Mononuclear cell (primary cell): ENCODE measurements around the gene ANKRD23. TPM values are rescaled to one million over a fixed set of nuclear protein-coding genes. Genes with fewer than 3 reads are reported as not detected.

Experiments used
- H3K27me3 ChIP-seq: 2 replicates; pipeline ENCODE4 v1.6.0; 2011; ENCODE audit warnings: low read length, control low read depth; ENCODE audit not compliant: insufficient read depth
- H3K4me1 ChIP-seq: 2 replicates; pipeline ENCODE4 v1.5.1; 2011; ENCODE audit warnings: mild to moderate bottlenecking, low read length, control low read depth; ENCODE audit not compliant: insufficient read depth
- H3K4me3 ChIP-seq: 2 replicates; pipeline ENCODE4 v1.5.1; 2011; ENCODE audit warnings: mild to moderate bottlenecking, low read length, moderate library complexity
- H3K9me3 ChIP-seq: 2 replicates; pipeline ENCODE4 v1.5.1; 2011; ENCODE audit warnings: low read depth, mild to moderate bottlenecking, control low read depth, low read length
- total RNA-seq: library from RNA; depleted of rRNA; stranded (reverse); fragments of >200 nt; gene quantifications from one replicate; pipeline ENCODE4 v1.2.3, GENCODE V29; 2012

ANKRD23 gene
- total RNA-seq, 1 donor: 2.2 TPM

- Histone ChIP-seq H3K4me3 (no peak overlapping the region), H3K27me3 (no peaks in the 10 kb centered on the region), H3K9me3 (no peaks in the 10 kb centered on the region), H3K4me1 (peaks cover 45% of the 10 kb centered on the region)
Observed at GRCh38 chr2:96860065-96861029, 16.5 kb upstream of the ANKRD23 start.

GRCh38 chr2:96859681-96860064, 15.9 kb upstream of the ANKRD23 start:
- Histone ChIP-seq H3K27me3 (no peaks in the 10 kb centered on the region), H3K9me3 (no peaks in the 10 kb centered on the region), H3K4me3 (no peak overlapping the region), H3K4me1 (peaks cover 44% of the 10 kb centered on the region)

- peaks cover 44% of the 10 kb centered on the region for H3K4me1 ChIP-seq
- H3K27me3 ChIP-seq: no peaks in the 10 kb centered on the region
- H3K4me3 ChIP-seq: no peak overlapping the region
- no peaks in the 10 kb centered on the region for H3K9me3 ChIP-seq
Observed at GRCh38 chr2:96859099-96859649, 15.4 kb upstream of the ANKRD23 start.

- no peaks in the 10 kb centered on the region for H3K9me3 ChIP-seq
- H3K27me3 ChIP-seq: no peaks in the 10 kb centered on the region
- H3K4me3 ChIP-seq: peak within 1 kb of the TSS; percentile 63
- H3K4me1 ChIP-seq: peaks cover 34% of the 10 kb centered on the region
Observed at GRCh38 chr2:96857667-96858372, 14.0 kb upstream of the ANKRD23 start, which contains the start of gene ANKRD39. ANKRD39 (minus strand) TSS chr2:96858016; CDS start chr2:96857987, 29 bp downstream.

- Histone ChIP-seq H3K4me1 (peaks cover 26% of the 10 kb centered on the region), H3K27me3 (no peaks in the 10 kb centered on the region), H3K9me3 (no peaks in the 10 kb centered on the region), H3K4me3 (peak overlapping the region; percentile 63)
Observed at GRCh38 chr2:96856776-96857666, 13.2 kb upstream of the ANKRD23 start.

GRCh38 chr2:96853321-96853720, 9.5 kb upstream of the ANKRD23 start:
- peaks cover 14% of the 10 kb centered on the region for H3K4me1 ChIP-seq
- no peak overlapping the region for H3K4me3 ChIP-seq
- H3K27me3 ChIP-seq: no peaks in the 10 kb centered on the region
- no peaks in the 10 kb centered on the region for H3K9me3 ChIP-seq

GRCh38 chr2:96852667-96853066, 8.8 kb upstream of the ANKRD23 start:
- H3K4me3 ChIP-seq: no peak overlapping the region
- H3K9me3 ChIP-seq: no peaks in the 10 kb centered on the region
- H3K4me1 ChIP-seq: peaks cover 14% of the 10 kb centered on the region
- H3K27me3 ChIP-seq: no peaks in the 10 kb centered on the region

- H3K9me3 ChIP-seq: no peaks in the 10 kb centered on the region
- no peaks in the 10 kb centered on the region for H3K4me1 ChIP-seq
- no peaks in the 10 kb centered on the region for H3K27me3 ChIP-seq
- H3K4me3 ChIP-seq: no peak overlapping the region
Observed at GRCh38 chr2:96848264-96848663, 4.4 kb upstream of the ANKRD23 start.

- H3K4me1 ChIP-seq: no peaks in the 10 kb centered on the region
- H3K4me3 ChIP-seq: no peak overlapping the region
- H3K9me3 ChIP-seq: no peaks in the 10 kb centered on the region
- H3K27me3 ChIP-seq: no peaks in the 10 kb centered on the region
Observed at GRCh38 chr2:96847586-96847985, 3.8 kb upstream of the ANKRD23 start.

GRCh38 chr2:96846825-96847224, 3.0 kb upstream of the ANKRD23 start:
- Histone ChIP-seq H3K4me1 (no peaks in the 10 kb centered on the region), H3K9me3 (no peaks in the 10 kb centered on the region), H3K4me3 (no peak overlapping the region), H3K27me3 (no peaks in the 10 kb centered on the region)

GRCh38 chr2:96844405-96844808, 586 bp upstream of the ANKRD23 start:
- no peak overlapping the region for H3K4me3 ChIP-seq
- no peaks in the 10 kb centered on the region for H3K9me3 ChIP-seq
- peaks cover 8% of the 10 kb centered on the region for H3K4me1 ChIP-seq
- H3K27me3 ChIP-seq: no peaks in the 10 kb centered on the region

- Histone ChIP-seq H3K4me3 (no peak overlapping the region), H3K9me3 (no peaks in the 10 kb centered on the region), H3K4me1 (peaks cover 18% of the 10 kb centered on the region), H3K27me3 (no peaks in the 10 kb centered on the region)
Observed at GRCh38 chr2:96842600-96842999, 1.2 kb downstream of the ANKRD23 start.

- Histone ChIP-seq H3K4me1 (peaks cover 18% of the 10 kb centered on the region), H3K4me3 (no peak overlapping the region), H3K9me3 (no peaks in the 10 kb centered on the region), H3K27me3 (no peaks in the 10 kb centered on the region)
Observed at GRCh38 chr2:96841701-96842495, 1.9 kb downstream of the ANKRD23 start.
